ENCODE data around the gene CDH18.

CDH18 gene

GRCh38 chr5:19555876-19556275, 432.1 kb downstream of the CDH18 start:
- no peak for DNase-seq
- Histone ChIP-seq H3K79me2 (ENCODE audit: low read length) (no peaks in the 10 kb centered on the region), H3K4me3 (ENCODE audit: low read length) (no peak overlapping the region), H3K4me1 (ENCODE audit: low read length) (no peaks in the 10 kb centered on the region), H3K36me3 (replicated peaks; ENCODE audit: insufficient read depth, low read length) (no peaks in the 10 kb centered on the region), H2AFZ (ENCODE audit: low read length) (no peak overlapping the region), H3K9ac (ENCODE audit: low read length) (no peak overlapping the region), H3K9me2 (replicated peaks; ENCODE audit: insufficient read depth, low read length) (no peaks in the 10 kb centered on the region), H3K27me3 (replicated peaks; ENCODE audit: insufficient read depth, low read length) (no peaks in the 10 kb centered on the region), H3F3A (ENCODE audit: insufficient read depth, low read length) (no peaks in the 10 kb centered on the region), H3K9me3 (replicated peaks; ENCODE audit: insufficient read depth, low read length) (no peaks in the 10 kb centered on the region), H4K20me1 (ENCODE audit: insufficient read depth, low read length) (no peaks in the 10 kb centered on the region), H3K4me2 (ENCODE audit: low read depth, low read length) (no peak overlapping the region), H3K27ac (ENCODE audit: low read length) (no peak overlapping the region)
- TF ChIP-seq EZH2 (optimal IDR thresholded peaks at IDR 0.05; ENCODE audit: low read depth, low read length) (no peak), CTCF (IDR thresholded peaks at IDR 0.05; ENCODE audit: low read length) (no peak), EZH2phosphoT487 (IDR thresholded peaks at IDR 0.05; ENCODE audit: low read length) (no peak)

GRCh38 chr5:19555436-19555835, 432.6 kb downstream of the CDH18 start:
- Histone ChIP-seq H4K20me1 (ENCODE audit: insufficient read depth, low read length) (no peaks in the 10 kb centered on the region), H3K4me2 (ENCODE audit: low read depth, low read length) (no peak overlapping the region), H2AFZ (ENCODE audit: low read length) (no peak overlapping the region), H3K79me2 (ENCODE audit: low read length) (no peaks in the 10 kb centered on the region), H3K9me2 (replicated peaks; ENCODE audit: insufficient read depth, low read length) (no peaks in the 10 kb centered on the region), H3K4me1 (ENCODE audit: low read length) (no peaks in the 10 kb centered on the region), H3K27ac (ENCODE audit: low read length) (no peak overlapping the region), H3K9ac (ENCODE audit: low read length) (no peak overlapping the region), H3K4me3 (ENCODE audit: low read length) (no peak overlapping the region), H3K27me3 (replicated peaks; ENCODE audit: insufficient read depth, low read length) (no peaks in the 10 kb centered on the region), H3K36me3 (replicated peaks; ENCODE audit: insufficient read depth, low read length) (no peaks in the 10 kb centered on the region), H3F3A (ENCODE audit: insufficient read depth, low read length) (no peaks in the 10 kb centered on the region), H3K9me3 (replicated peaks; ENCODE audit: insufficient read depth, low read length) (no peaks in the 10 kb centered on the region)
- no peak for DNase-seq
- TF ChIP-seq EZH2 (optimal IDR thresholded peaks at IDR 0.05; ENCODE audit: low read depth, low read length) (no peak), CTCF (IDR thresholded peaks at IDR 0.05; ENCODE audit: low read length) (no peak), EZH2phosphoT487 (IDR thresholded peaks at IDR 0.05; ENCODE audit: low read length) (no peak)

GRCh38 chr5:19554524-19554923, 433.5 kb downstream of the CDH18 start:
- H3F3A ChIP-seq (ENCODE audit: insufficient read depth, low read length): no peaks in the 10 kb centered on the region

More at GRCh38 chr5:19554524-19554923, 433.5 kb downstream of the CDH18 start:
- Histone ChIP-seq H3K9me3 (replicated peaks; ENCODE audit: insufficient read depth, low read length) (no peaks in the 10 kb centered on the region), H4K20me1 (ENCODE audit: insufficient read depth, low read length) (no peaks in the 10 kb centered on the region), H3K36me3 (replicated peaks; ENCODE audit: insufficient read depth, low read length) (no peaks in the 10 kb centered on the region), H3K27me3 (replicated peaks; ENCODE audit: insufficient read depth, low read length) (no peaks in the 10 kb centered on the region), H3K4me1 (ENCODE audit: low read length) (no peaks in the 10 kb centered on the region), H3K4me2 (ENCODE audit: low read depth, low read length) (no peak overlapping the region), H2AFZ (ENCODE audit: low read length) (no peak overlapping the region), H3K9me2 (replicated peaks; ENCODE audit: insufficient read depth, low read length) (no peaks in the 10 kb centered on the region), H3K9ac (ENCODE audit: low read length) (no peak overlapping the region), H3K4me3 (ENCODE audit: low read length) (no peak overlapping the region), H3K27ac (ENCODE audit: low read length) (no peak overlapping the region), H3K79me2 (ENCODE audit: low read length) (no peaks in the 10 kb centered on the region)
- TF ChIP-seq EZH2phosphoT487 (IDR thresholded peaks at IDR 0.05; ENCODE audit: low read length) (no peak), EZH2 (optimal IDR thresholded peaks at IDR 0.05; ENCODE audit: low read depth, low read length) (no peak), CTCF (IDR thresholded peaks at IDR 0.05; ENCODE audit: low read length) (no peak)
- no peak for DNase-seq

Measured in MM.1S (cell line).